ENCODE data around the gene CA11.

DNA sequence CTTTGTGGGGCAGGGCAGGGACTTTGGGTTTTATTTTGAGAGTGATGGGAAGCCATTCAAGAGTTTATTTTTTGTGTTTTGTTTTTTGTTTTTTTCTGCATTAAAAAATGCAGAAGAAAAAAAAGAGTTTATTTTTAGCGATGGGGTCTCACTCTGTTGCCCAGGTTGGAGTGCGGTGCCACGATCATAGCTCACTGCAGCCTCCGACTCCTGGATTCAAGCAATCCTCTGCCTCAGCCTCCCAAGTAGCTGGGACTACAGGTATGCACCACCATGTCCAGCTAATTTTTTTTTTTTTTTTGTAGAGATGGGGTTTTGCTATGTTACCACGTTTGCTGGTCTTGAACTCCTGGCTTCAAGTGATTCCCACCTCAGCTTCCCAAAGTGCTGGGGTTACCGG is 12.5 kb upstream of the CA11 start:
- no peak for TF ChIP-seq POLR2AphosphoS5 (IDR thresholded peaks at IDR 0.05; ENCODE audit: borderline replicate concordance, low read depth, low read length)
- TF ChIP-seq EZH2 (IDR thresholded peaks at IDR 0.05) = no peak

All from SK-N-MC (cell line).